HepG2 (cell line): ENCODE results near the gene MBD2. TPM values are rescaled to one million over a fixed set of nuclear protein-coding genes. Genes with fewer than 3 reads are reported as not detected.
A peak's percentile ranks its signal among the peaks of the same experiment; 100 is the strongest.

Experiments used
- GTF2F1 ChIP-seq: fragments of 150-350 bp; IDR thresholded peaks from 2 replicates; pipeline ENCODE4 v1.6.1; 2014; ENCODE audit warnings: low read length
- HDAC6 ChIP-seq: fragments of 200-600 bp; sonication (generic); IDR thresholded peaks from 2 replicates; pipeline ENCODE4 v1.7.0; 2017; ENCODE audit warnings: mild to moderate bottlenecking, antibody characterized with exemption, low read length, low read depth
- MTA1 ChIP-seq: sonication (generic); formaldehyde crosslinking; IDR thresholded peaks from 2 replicates; pipeline ENCODE4 v1.4.0; 2020; ENCODE audit warnings: missing genetic modification reagents, mild to moderate bottlenecking, borderline replicate concordance
- NFIC ChIP-seq: IDR thresholded peaks from 2 replicates; pipeline ENCODE4 v1.6.1; 2012; ENCODE audit warnings: mild to moderate bottlenecking, low read length, inconsistent platforms
- NR2F6 ChIP-seq, 2 experiments: IDR thresholded peaks; 2 replicates each; pipeline ENCODE4 v1.6.1; 2016; ENCODE audit warnings: antibody characterized with exemption in 1 of 2, mild to moderate bottlenecking in 1 of 2
- RFXANK ChIP-seq: IDR thresholded peaks from 2 replicates; pipeline ENCODE4 v1.6.1; 2016
- SMARCC2 ChIP-seq: fragments of 450-650 bp; IDR thresholded peaks from 2 replicates; pipeline ENCODE4 v1.6.1; 2017; ENCODE audit warnings: antibody characterized with exemption, mild to moderate bottlenecking
- SOX13 ChIP-seq, 3 experiments: fragments of 450-650 bp in 1 of 3; sonication (generic) in 1 of 3; formaldehyde crosslinking in 1 of 3; IDR thresholded peaks in 2 of 3; conservative IDR thresholded peaks in 1 of 3; 2 replicates each; pipeline versions ENCODE4 v1.5.0 to v1.6.1; 2016 to 2020; ENCODE audit warnings: antibody characterized with exemption in 1 of 3, mild to moderate bottlenecking in 1 of 3, missing compliant biosample characterization in 1 of 3, missing genetic modification reagents in 1 of 3, moderate library complexity in 1 of 3
- SYNCRIP ChIP-seq: fragments of 200-400 bp; formaldehyde crosslinking; IDR thresholded peaks from 2 replicates; pipeline ENCODE4 v1.6.1; 2018; ENCODE audit warnings: mild to moderate bottlenecking, low read depth, low read length; ENCODE audit not compliant: insufficient read depth
- ZFP36 ChIP-seq: fragments of 150-350 bp; IDR thresholded peaks from 2 replicates; pipeline ENCODE4 v1.6.1; 2018; ENCODE audit warnings: borderline replicate concordance, low read length, low read depth; ENCODE audit not compliant: partially characterized antibody
- ZNF282 ChIP-seq: fragments of 450-650 bp; IDR thresholded peaks from 2 replicates; pipeline ENCODE4 v1.6.1; 2018; ENCODE audit not compliant: partially characterized antibody
- ZNF605 ChIP-seq: sonication (generic); formaldehyde crosslinking; IDR thresholded peaks from 2 replicates; pipeline ENCODE4 v1.8.0; 2022; ENCODE audit warnings: mild to moderate bottlenecking, missing genetic modification reagents
- ZSCAN21 ChIP-seq: sonication (generic); formaldehyde crosslinking; IDR thresholded peaks from 2 replicates; pipeline ENCODE4 v1.8.0; 2022; ENCODE audit warnings: mild to moderate bottlenecking, missing genetic modification reagents, moderate library complexity, borderline replicate concordance
- polyA plus RNA-seq, 8 experiments: library from polyadenylated mRNA; depleted of rRNA in 3 of 8; stranded (reverse) in 7 of 8; unstranded in 1 of 8; fragments of >200 nt; fragmentation: Illumina TruSeq in 4 of 8; extraction: Trizol in 4 of 8; gene quantifications; 2 replicates each; pipeline versions ENCODE4 v1.2.1 to v1.2.3, GENCODE V29; 2011 to 2016; ENCODE audit warnings: low read depth in 4 of 8, missing spikeins in 1 of 8, mixed read lengths in 1 of 8; ENCODE audit not compliant: insufficient read depth in 1 of 8
- total RNA-seq, 5 experiments: library from RNA; depleted of rRNA; stranded (reverse); fragments of >200 nt; fragmentation: Illumina TruSeq; extraction: Trizol; gene quantifications; 2 replicates each; pipeline ENCODE4 v1.2.3, GENCODE V29; 2016; ENCODE audit warnings: low read depth in 1 of 5
- TF ChIP-seq, protein P1 (sequence below): sonication (generic); formaldehyde crosslinking; IDR thresholded peaks from 2 replicates; pipeline ENCODE4 v1.4.0; 2020; ENCODE audit warnings: missing genetic modification reagents, borderline replicate concordance
- TF ChIP-seq, protein P2 (sequence below): IDR thresholded peaks from 2 replicates; pipeline ENCODE4 v1.4.0; 2020; ENCODE audit warnings: mild to moderate bottlenecking, missing genetic modification reagents
- TF ChIP-seq, protein P3 (sequence below): sonication (generic); formaldehyde crosslinking; conservative IDR thresholded peaks from 2 replicates; pipeline ENCODE4 v1.4.0; 2020; ENCODE audit warnings: mild to moderate bottlenecking, missing genetic modification reagents, moderate library complexity
- TF ChIP-seq, protein P4 (sequence below): sonication (generic); formaldehyde crosslinking; conservative IDR thresholded peaks from 2 replicates; pipeline ENCODE4 v1.8.0; 2022; ENCODE audit warnings: mild to moderate bottlenecking, moderate library complexity, missing genetic modification reagents

MBD2 gene
- total and polyA plus RNA-seq, 2 of the 13 experiments (the other 11 are each of a cell fraction or from before 2014, with no cell fraction given), result 19.1 to 38.5 TPM

DNA sequence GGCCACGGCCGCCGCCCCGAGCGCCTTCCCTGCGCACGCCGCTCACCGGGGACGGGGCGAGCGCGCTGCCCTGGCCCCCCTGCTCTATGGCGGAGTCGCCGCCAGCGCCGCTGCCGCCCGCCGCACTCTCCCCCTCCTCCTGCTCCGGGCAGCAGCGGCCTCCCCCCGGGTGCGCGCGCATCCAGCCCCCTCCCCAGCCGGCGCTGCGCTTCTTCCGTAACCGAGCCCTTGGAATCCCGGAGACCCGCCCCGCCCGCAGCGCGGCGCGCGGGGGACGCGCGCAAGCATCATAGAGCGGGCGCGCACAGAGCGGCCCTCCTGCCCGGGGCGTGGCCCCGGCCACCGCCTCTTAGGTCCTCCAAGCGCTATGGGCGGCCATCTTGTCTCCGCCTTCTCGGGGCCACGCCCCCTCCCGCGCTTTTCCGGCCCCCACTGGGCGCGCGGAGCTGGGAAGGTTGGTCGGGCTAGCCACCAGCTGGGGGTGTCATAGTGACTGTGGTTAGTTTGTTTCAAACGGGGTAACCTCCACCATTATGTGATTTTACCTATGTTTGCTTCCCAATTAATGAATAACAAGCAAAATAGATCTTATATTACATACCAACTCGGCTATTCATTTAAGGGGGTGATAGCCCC, at the start of gene MBD2 (continued):
- TF ChIP-seq ZNF282 (no peak), ZNF605 (CRISPR knock-in tag) (0 out of 2 replicates have a peak, but pooled peaks have one; percentile 33), GTF2F1 (no peak), RFXANK (CRISPR knock-in tag) (no peak), NFIC (no peak), MTA1 (no peak), HDAC6 (no peak), SOX13 (IDR thresholded peaks at IDR 0.05) (no peak), SOX13 (CRISPR knock-in tag; conservative IDR thresholded peaks at IDR 0.05 in 1 of 2, IDR thresholded peaks at IDR 0.05 in 1 of 2) (peak in 1 of 2 experiments; percentile 9; a peak in 1 of 4 replicates), ZSCAN21 (CRISPR knock-in tag) (no peak), ZFP36 (no peak), NR2F6 (IDR thresholded peaks at IDR 0.05) (no peak), NR2F6 (CRISPR knock-in tag; IDR thresholded peaks at IDR 0.05) (0 out of 2 replicates have a peak, but pooled peaks have one; percentile 16), SMARCC2 (no peak), SYNCRIP (no peak)
- TF ChIP-seq, protein P1, sequence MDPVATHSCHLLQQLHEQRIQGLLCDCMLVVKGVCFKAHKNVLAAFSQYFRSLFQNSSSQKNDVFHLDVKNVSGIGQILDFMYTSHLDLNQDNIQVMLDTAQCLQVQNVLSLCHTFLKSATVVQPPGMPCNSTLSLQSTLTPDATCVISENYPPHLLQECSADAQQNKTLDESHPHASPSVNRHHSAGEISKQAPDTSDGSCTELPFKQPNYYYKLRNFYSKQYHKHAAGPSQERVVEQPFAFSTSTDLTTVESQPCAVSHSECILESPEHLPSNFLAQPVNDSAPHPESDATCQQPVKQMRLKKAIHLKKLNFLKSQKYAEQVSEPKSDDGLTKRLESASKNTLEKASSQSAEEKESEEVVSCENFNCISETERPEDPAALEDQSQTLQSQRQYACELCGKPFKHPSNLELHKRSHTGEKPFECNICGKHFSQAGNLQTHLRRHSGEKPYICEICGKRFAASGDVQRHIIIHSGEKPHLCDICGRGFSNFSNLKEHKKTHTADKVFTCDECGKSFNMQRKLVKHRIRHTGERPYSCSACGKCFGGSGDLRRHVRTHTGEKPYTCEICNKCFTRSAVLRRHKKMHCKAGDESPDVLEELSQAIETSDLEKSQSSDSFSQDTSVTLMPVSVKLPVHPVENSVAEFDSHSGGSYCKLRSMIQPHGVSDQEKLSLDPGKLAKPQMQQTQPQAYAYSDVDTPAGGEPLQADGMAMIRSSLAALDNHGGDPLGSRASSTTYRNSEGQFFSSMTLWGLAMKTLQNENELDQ (CRISPR knock-in tag), result no peak
- TF ChIP-seq, protein P2, sequence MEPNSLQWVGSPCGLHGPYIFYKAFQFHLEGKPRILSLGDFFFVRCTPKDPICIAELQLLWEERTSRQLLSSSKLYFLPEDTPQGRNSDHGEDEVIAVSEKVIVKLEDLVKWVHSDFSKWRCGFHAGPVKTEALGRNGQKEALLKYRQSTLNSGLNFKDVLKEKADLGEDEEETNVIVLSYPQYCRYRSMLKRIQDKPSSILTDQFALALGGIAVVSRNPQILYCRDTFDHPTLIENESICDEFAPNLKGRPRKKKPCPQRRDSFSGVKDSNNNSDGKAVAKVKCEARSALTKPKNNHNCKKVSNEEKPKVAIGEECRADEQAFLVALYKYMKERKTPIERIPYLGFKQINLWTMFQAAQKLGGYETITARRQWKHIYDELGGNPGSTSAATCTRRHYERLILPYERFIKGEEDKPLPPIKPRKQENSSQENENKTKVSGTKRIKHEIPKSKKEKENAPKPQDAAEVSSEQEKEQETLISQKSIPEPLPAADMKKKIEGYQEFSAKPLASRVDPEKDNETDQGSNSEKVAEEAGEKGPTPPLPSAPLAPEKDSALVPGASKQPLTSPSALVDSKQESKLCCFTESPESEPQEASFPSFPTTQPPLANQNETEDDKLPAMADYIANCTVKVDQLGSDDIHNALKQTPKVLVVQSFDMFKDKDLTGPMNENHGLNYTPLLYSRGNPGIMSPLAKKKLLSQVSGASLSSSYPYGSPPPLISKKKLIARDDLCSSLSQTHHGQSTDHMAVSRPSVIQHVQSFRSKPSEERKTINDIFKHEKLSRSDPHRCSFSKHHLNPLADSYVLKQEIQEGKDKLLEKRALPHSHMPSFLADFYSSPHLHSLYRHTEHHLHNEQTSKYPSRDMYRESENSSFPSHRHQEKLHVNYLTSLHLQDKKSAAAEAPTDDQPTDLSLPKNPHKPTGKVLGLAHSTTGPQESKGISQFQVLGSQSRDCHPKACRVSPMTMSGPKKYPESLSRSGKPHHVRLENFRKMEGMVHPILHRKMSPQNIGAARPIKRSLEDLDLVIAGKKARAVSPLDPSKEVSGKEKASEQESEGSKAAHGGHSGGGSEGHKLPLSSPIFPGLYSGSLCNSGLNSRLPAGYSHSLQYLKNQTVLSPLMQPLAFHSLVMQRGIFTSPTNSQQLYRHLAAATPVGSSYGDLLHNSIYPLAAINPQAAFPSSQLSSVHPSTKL (CRISPR knock-in tag), result peak; percentile 48; the same call in 1 of the 2 replicates
- TF ChIP-seq, protein P3, sequence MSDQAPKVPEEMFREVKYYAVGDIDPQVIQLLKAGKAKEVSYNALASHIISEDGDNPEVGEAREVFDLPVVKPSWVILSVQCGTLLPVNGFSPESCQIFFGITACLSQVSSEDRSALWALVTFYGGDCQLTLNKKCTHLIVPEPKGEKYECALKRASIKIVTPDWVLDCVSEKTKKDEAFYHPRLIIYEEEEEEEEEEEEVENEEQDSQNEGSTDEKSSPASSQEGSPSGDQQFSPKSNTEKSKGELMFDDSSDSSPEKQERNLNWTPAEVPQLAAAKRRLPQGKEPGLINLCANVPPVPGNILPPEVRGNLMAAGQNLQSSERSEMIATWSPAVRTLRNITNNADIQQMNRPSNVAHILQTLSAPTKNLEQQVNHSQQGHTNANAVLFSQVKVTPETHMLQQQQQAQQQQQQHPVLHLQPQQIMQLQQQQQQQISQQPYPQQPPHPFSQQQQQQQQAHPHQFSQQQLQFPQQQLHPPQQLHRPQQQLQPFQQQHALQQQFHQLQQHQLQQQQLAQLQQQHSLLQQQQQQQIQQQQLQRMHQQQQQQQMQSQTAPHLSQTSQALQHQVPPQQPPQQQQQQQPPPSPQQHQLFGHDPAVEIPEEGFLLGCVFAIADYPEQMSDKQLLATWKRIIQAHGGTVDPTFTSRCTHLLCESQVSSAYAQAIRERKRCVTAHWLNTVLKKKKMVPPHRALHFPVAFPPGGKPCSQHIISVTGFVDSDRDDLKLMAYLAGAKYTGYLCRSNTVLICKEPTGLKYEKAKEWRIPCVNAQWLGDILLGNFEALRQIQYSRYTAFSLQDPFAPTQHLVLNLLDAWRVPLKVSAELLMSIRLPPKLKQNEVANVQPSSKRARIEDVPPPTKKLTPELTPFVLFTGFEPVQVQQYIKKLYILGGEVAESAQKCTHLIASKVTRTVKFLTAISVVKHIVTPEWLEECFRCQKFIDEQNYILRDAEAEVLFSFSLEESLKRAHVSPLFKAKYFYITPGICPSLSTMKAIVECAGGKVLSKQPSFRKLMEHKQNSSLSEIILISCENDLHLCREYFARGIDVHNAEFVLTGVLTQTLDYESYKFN, result peak; percentile 56
- TF ChIP-seq, protein P4, sequence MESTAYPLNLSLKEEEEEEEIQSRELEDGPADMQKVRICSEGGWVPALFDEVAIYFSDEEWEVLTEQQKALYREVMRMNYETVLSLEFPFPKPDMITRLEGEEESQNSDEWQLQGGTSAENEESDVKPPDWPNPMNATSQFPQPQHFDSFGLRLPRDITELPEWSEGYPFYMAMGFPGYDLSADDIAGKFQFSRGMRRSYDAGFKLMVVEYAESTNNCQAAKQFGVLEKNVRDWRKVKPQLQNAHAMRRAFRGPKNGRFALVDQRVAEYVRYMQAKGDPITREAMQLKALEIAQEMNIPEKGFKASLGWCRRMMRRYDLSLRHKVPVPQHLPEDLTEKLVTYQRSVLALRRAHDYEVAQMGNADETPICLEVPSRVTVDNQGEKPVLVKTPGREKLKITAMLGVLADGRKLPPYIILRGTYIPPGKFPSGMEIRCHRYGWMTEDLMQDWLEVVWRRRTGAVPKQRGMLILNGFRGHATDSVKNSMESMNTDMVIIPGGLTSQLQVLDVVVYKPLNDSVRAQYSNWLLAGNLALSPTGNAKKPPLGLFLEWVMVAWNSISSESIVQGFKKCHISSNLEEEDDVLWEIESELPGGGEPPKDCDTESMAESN (CRISPR knock-in tag), result peak; percentile 41; the same call in 1 of the 2 replicates
